AG04449 (cell line): ENCODE data around the gene SIVA1.

ENCODE experiments used
- CTCF ChIA-PET: fragments of 350-600 bp; formaldehyde crosslinking; extraction: SDS; loops from one replicate; lab custom pipeline; 2021; ENCODE audit warnings: antibody characterized with exemption; lab: Yijun Ruan, JAX
- POLR2A ChIA-PET: fragments of 400-600, 350-600 bp; formaldehyde crosslinking; extraction: SDS; loops from one replicate; lab custom pipeline; 2020; ENCODE audit warnings: antibody characterized with exemption, inconsistent platforms; lab: Yijun Ruan, JAX
- DNase-seq: peaks from one replicate; pipeline ENCODE4 v3.0.0-alpha.2; 2010; ENCODE audit warnings: low read depth, low spot score
- H3K4me3 ChIP-seq: 2 replicates; pipeline ENCODE4 v1.5.1; 2011; ENCODE audit warnings: low read depth, mild to moderate bottlenecking, control low read depth, low read length
- CTCF ChIP-seq: IDR thresholded peaks from one replicate; pipeline ENCODE4 v1.5.1; 2011; ENCODE audit warnings: mild to moderate bottlenecking, moderate library complexity, low read length, control low read depth, inconsistent platforms; ENCODE audit not compliant: insufficient read depth; ENCODE audit errors: missing control alignments

The SIVA1 gene

DNA sequence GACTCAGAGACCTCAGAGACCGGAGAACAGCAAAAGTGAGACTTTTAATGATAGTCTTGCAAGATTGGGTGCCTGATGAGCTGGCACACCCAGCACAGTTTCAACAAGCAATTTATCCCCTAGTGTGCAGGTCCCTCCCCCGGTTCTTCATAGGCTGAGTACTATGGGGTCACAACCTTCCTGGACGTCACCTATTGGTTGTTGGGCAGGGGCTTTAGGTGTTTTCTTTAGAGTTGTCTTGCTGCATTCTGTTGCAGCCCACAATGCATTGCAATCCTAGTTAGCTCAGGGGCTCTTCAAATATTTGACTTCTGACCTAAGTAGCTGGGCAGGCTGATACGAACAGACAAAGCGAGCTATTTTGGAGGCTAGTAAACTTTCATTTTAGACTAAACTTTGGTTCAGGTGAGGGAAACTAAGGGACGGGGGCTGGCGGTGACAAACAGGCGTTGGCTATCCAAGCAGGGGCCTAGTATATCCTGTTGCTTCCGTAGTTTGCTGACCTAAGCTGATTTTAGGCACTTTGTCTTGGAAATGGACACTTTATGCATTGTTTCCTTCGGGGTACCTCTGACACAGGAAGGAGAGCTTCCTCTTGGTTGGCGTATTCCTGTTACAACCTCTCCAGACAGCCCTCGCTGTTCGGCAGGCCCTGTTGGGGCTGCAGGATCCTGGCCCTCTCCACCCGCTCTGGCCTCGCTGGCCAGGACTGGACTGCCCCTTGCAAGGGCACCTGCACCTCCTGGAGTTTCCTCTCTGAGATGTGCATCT is 14.1 kb downstream of the SIVA1 start:
- DNase-seq: no peak
- no peak overlapping the region for H3K4me3 ChIP-seq
- CTCF ChIA-PET: interaction anchor here (0.7 to 9.5 kb wide), 10 partner anchors 8 to 278 kb away, joined by 3 to 166 read pairs (median 6); partner anchors contain the start of gene SIVA1
- POLR2A ChIA-PET: no interaction called here
- TF ChIP-seq CTCF: no peak

- POLR2A ChIA-PET: no interaction called here
- no peak for TF ChIP-seq CTCF
- CTCF ChIA-PET: interaction anchor here (0.8 to 9.5 kb wide), 18 partner anchors 8 to 305 kb away, joined by 3 to 166 read pairs (median 7); partner anchors contain the start of genes ADSS1, AKT1 and SIVA1
- H3K4me3 ChIP-seq: no peak overlapping the region
- no peak for DNase-seq
Measured at GRCh38 chr14:104767634-104767918, 14.6 kb downstream of the SIVA1 start.

GRCh38 chr14:104768437-104769323 is 15.7 kb downstream of the SIVA1 start:
- no peak for DNase-seq
- POLR2A ChIA-PET: interaction anchor here (1.5 kb wide), 1 partner anchor 58 kb away, joined by 4 read pairs; no protein-coding TSS in a partner anchor
- TF ChIP-seq CTCF: peak; percentile 97
- CTCF ChIA-PET: interaction anchor here (0.6 to 9.5 kb wide), 36 partner anchors 10 to 324 kb away, joined by 3 to 166 read pairs (median 4); partner anchors contain the start of genes ADSS1, AKT1, SIVA1 and ZBTB42
- no peak overlapping the region for H3K4me3 ChIP-seq

DNA sequence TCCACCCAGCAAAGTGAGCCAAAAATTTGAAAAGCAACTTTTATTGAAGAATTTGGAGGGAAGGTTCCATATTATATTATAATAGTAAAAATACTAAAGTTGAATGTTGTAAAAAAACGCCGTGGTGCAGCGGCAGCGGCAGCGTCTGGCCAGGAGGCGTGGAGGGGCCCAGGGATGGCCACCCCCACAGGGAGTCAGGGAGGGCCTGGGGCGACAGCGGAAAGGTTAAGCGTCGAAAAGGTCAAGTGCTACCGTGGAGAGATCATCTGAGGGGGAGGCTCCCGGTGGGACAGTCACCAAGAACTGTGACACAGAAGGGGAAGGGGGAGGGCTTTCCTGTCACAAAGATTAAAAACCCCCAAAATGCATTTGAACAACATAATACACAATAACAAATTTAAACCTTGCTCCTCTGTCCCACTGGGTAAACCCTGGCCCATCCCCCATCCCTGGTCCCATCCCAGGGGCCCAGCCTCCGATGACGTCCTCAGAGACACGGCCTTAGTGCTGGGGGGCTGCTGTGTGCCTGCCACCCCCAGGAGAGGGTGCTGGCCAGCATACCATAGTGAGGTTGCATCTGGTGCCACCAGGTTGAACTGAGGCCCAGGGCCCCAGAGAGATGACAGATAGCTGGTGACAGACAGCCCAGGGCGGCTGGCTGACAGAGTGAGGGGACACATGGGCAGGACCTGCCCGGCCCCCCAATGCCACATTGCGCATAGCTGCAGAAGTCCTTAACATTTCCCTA is 16.6 kb downstream of the SIVA1 start:
- no peak for TF ChIP-seq CTCF
- H3K4me3 ChIP-seq: no peak overlapping the region
- ChIA-PET CTCF (interaction anchor here (0.7 to 9.5 kb wide), 34 partner anchors 8 to 323 kb away, joined by 3 to 166 read pairs (median 5); partner anchors contain the start of genes AKT1, SIVA1 and ZBTB42), POLR2A (interaction anchor here (1.5 kb wide), 1 partner anchor 57 kb away, joined by 4 read pairs; no protein-coding TSS in a partner anchor)
- DNase-seq: no peak

DNA sequence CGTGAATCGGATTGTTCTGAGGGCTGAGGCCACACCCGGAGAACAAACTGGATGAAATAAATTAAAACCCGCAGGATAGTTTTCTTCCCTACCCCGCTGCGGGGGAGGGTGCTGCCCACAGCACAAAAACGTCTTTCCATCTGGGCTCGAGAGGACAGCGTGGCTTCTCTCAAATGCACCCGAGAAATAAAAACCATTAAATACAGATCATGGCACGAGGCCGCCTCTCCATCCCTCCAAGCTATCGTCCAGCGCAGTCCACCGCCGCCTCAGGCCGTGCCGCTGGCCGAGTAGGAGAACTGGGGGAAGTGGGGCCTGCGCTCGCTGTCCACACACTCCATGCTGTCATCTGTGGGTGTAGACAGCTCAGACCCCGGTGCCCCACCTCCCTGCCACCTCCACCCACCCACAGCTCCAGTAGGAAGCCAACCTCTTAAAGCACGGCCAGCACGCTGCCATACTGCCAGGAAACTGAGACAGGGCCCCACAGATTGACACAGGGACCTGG is 17.2 kb downstream of the SIVA1 start:
- ChIA-PET CTCF (interaction anchor here (0.7 to 9.5 kb wide), 15 partner anchors 9 to 131 kb away, joined by 3 to 166 read pairs (median 3); partner anchors contain the start of genes AKT1 and SIVA1), POLR2A (interaction anchor here (1.6 kb wide), 1 partner anchor 17 kb away, joined by 5 read pairs; the partner anchor contains the start of gene SIVA1)
- no peak for DNase-seq
- H3K4me3 ChIP-seq: no peak overlapping the region
- no peak for TF ChIP-seq CTCF
